ENCODE results near the gene FLT3. TPM values are rescaled to one million over a fixed set of nuclear protein-coding genes. Genes with fewer than 3 reads are reported as not detected.
A peak's percentile ranks its signal among the peaks of the same experiment; 100 is the strongest.
"Not testable (repeated sequence)": the region's sequence is repeated elsewhere in the genome, so short reads cannot be mapped to it uniquely, and the experiment has no call there.

The FLT3 gene
- 1 to 10 TPM in 1 of 4 donors, under 1 TPM in 3; 0.06 to 1.8 (median 0.53) TPM for total RNA-seq

GRCh38 chr13:28100150-28101121 is at the start of gene FLT3:
TSS of gene FLT3 (minus strand) at chr13:28100576. CDS start at chr13:28100510, 66 bp downstream.
- under 1% methylated on average over 38 of the region's 106 CpGs for WGBS
- Histone ChIP-seq H3K4me3 (peak within 1 kb of the TSS; percentile 43 to 58 (median 50)), H3K27me3 (peaks cover 0 to 84% (median 26%) of the 10 kb centered on the region in 4 donors), H3K36me3 (no peaks in the 10 kb centered on the region), H3K9me3 (no peaks in the 10 kb centered on the region), H3K4me1 (peaks cover 10 to 18% (median 16%) of the 10 kb centered on the region in 4 donors), H3K27ac (replicated peaks in 1 of 4) (no peak within 1 kb of the TSS)
- intact Hi-C loops (cut with DNase I) = no loop called here
- TF ChIP-seq POLR2AphosphoS5 (IDR thresholded peaks at IDR 0.05) (no peak), CTCF (IDR thresholded peaks at IDR 0.05) (no peak), POLR2A (IDR thresholded peaks at IDR 0.05; ENCODE audit: low read depth) (no peak), EP300 (IDR thresholded peaks at IDR 0.05) (no peak)
- no peak for DNase-seq (ENCODE audit: extremely low spot score)

- H3K4me1 ChIP-seq = peaks cover 0 to 22% (median 12%) of the 10 kb centered on the region in 4 donors
- TF ChIP-seq EP300 (IDR thresholded peaks at IDR 0.05) (no peak), CTCF (IDR thresholded peaks at IDR 0.05) (no peak), POLR2AphosphoS5 (IDR thresholded peaks at IDR 0.05) (no peak), POLR2A (IDR thresholded peaks at IDR 0.05; ENCODE audit: low read depth) (no peak)
- intact Hi-C loops (cut with DNase I) = no loop called here
- WGBS = 92% methylated on average over 1 of the region's 1 CpG
- no peak for DNase-seq (ENCODE audit: extremely low spot score)
- no peaks in the 10 kb centered on the region for H3K27me3 ChIP-seq
- H3K4me3 ChIP-seq = no peak overlapping the region
- peaks cover 0 to 6% (median 0%) of the 10 kb centered on the region in 4 donors for H3K36me3 ChIP-seq
- no peak overlapping the region for H3K27ac ChIP-seq (replicated peaks in 1 of 4)
- H3K9me3 ChIP-seq = no peaks in the 10 kb centered on the region
Observed at GRCh38 chr13:28147495-28147894, 47.1 kb upstream of the FLT3 start.

GRCh38 chr13:28145049-28145448 is 44.7 kb upstream of the FLT3 start:
- WGBS = 92% methylated on average over 6 of the region's 6 CpGs
- intact Hi-C loops (cut with DNase I) = no loop called here
- H3K4me1 ChIP-seq = peaks cover 14 to 41% (median 33%) of the 10 kb centered on the region in 4 donors
- H3K4me3 ChIP-seq = no peak overlapping the region
- H3K27ac ChIP-seq (replicated peaks in 1 of 4) = no peak overlapping the region
- TF ChIP-seq POLR2A (IDR thresholded peaks at IDR 0.05; ENCODE audit: low read depth) (no peak), POLR2AphosphoS5 (IDR thresholded peaks at IDR 0.05) (no peak), EP300 (IDR thresholded peaks at IDR 0.05) (no peak), CTCF (IDR thresholded peaks at IDR 0.05) (no peak)
- no peaks in the 10 kb centered on the region for H3K9me3 ChIP-seq
- no peak for DNase-seq (ENCODE audit: extremely low spot score)
- H3K27me3 ChIP-seq = no peaks in the 10 kb centered on the region
- peaks cover 0 to 6% (median 0%) of the 10 kb centered on the region in 4 donors for H3K36me3 ChIP-seq

GRCh38 chr13:28141542-28141941 is 41.2 kb upstream of the FLT3 start:
- H3K9me3 ChIP-seq; H3K27ac ChIP-seq (replicated peaks in 1 of 4); DNase-seq (ENCODE audit: extremely low spot score); H3K27me3 ChIP-seq; intact Hi-C loops (cut with DNase I); H3K4me3 ChIP-seq; H3K36me3 ChIP-seq: not testable (repeated sequence)
- peaks cover 23 to 51% (median 43%) of the 10 kb centered on the region in 4 donors for H3K4me1 ChIP-seq
- WGBS = 86% methylated on average over 10 of the region's 10 CpGs

- Histone ChIP-seq H3K27ac (replicated peaks in 1 of 4) (peak overlapping the region in 3 of 4 donors; percentile 96 to 98 (median 98)), H3K4me3 (peak overlapping the region; percentile 77 to 100 (median 90)), H3K9me3 (no peaks in the 10 kb centered on the region), H3K36me3 (no peaks in the 10 kb centered on the region), H3K4me1 (peaks cover 23 to 53% (median 43%) of the 10 kb centered on the region in 4 donors), H3K27me3 (no peaks in the 10 kb centered on the region)
- no peak for TF ChIP-seq POLR2AphosphoS5 (IDR thresholded peaks at IDR 0.05)
- TF ChIP-seq EP300 (IDR thresholded peaks at IDR 0.05) = no peak
- TF ChIP-seq CTCF (IDR thresholded peaks at IDR 0.05) = no peak
- no peak for TF ChIP-seq POLR2A (IDR thresholded peaks at IDR 0.05; ENCODE audit: low read depth)
- WGBS = 77% methylated on average over 10 of the region's 10 CpGs
- DNase-seq (ENCODE audit: extremely low spot score) = no peak
- intact Hi-C loops (cut with DNase I) = no loop called here
Observed at GRCh38 chr13:28140433-28141125, 40.2 kb upstream of the FLT3 start.

All from esophagus muscularis mucosa (tissue), 4 donors.